Endothelial cell of umbilical vein (primary cell): ENCODE results near the gene TXNRD1. TPM values are rescaled to one million over a fixed set of nuclear protein-coding genes. Genes with fewer than 3 reads are reported as not detected.

Source experiments
- BruUV-seq: library from RNA; stranded (reverse); fragments of 400-500 nt; replicated peaks from 2 replicates; lab custom pipeline; 2021; lab: Mats Ljungman, UMichigan
- CTCF ChIA-PET: fragments of 300-600, 350-600 bp; sonication (Branson Sonifier 250); formaldehyde crosslinking; loops from one replicate; lab custom pipeline; 2021; ENCODE audit warnings: antibody characterized with exemption, inconsistent platforms; lab: Charles Lee
- POLR2A ChIA-PET: fragments of 300-600, 350-600 bp; sonication (Branson Sonifier 250); formaldehyde crosslinking; loops from one replicate; lab custom pipeline; 2021; ENCODE audit warnings: antibody characterized with exemption, inconsistent platforms; lab: Charles Lee
- DNase-seq: peaks from one replicate; pipeline ENCODE4 v3.0.0-alpha.2; 2011; ENCODE audit warnings: low read depth, low spot score
- FAIRE-seq: peaks from 2 replicates; lab custom pipeline; 2011; peaks lifted over from hg19 to GRCh38; lab: Jason Lieb, UNC
- H2AFZ ChIP-seq: 2 replicates; pipeline ENCODE4 v1.6.0; 2012; ENCODE audit warnings: low read depth, low read length, control low read depth, inconsistent platforms
- H3K27ac ChIP-seq: 2 replicates; pipeline ENCODE4 v1.5.1; 2011; ENCODE audit warnings: low read depth, mild to moderate bottlenecking, control low read depth, low read length, moderate library complexity; ENCODE audit not compliant: insufficient read depth
- H3K27me3 ChIP-seq, 2 experiments: 2 replicates each; pipeline versions ENCODE4 v1.6.0 to v1.6.1; 2011; ENCODE audit warnings: low read length in 2 of 2, mixed read lengths in 1 of 2; ENCODE audit not compliant: control insufficient read depth in 2 of 2, insufficient read depth in 2 of 2
- H3K36me3 ChIP-seq, 2 experiments: 2 replicates in 1 of 2; 3 replicates in 1 of 2; pipeline ENCODE4 v1.5.1; 2011; ENCODE audit warnings: low read length in 2 of 2, mild to moderate bottlenecking in 1 of 2, moderate library complexity in 1 of 2; ENCODE audit not compliant: control insufficient read depth in 2 of 2, insufficient read depth in 2 of 2; ENCODE audit errors: extremely low read depth in 1 of 2
- H3K4me1 ChIP-seq: 3 replicates; pipeline ENCODE4 v1.5.1; 2011; ENCODE audit warnings: mild to moderate bottlenecking, low read length; ENCODE audit not compliant: control insufficient read depth, insufficient read depth; ENCODE audit errors: extremely low read depth
- H3K4me2 ChIP-seq: 2 replicates; pipeline ENCODE4 v1.6.1; 2011; ENCODE audit warnings: low read length, control low read depth, mixed read lengths; ENCODE audit not compliant: insufficient read depth
- H3K4me3 ChIP-seq, 3 experiments: fragments of 200-600 bp in 1 of 3; sonication (generic), shearing (Covaris generic) in 1 of 3; replicated peaks in 1 of 3; 2 replicates each; pipeline ENCODE4 v1.5.1; 2011 to 2016; ENCODE audit warnings: control low read depth in 3 of 3, low read length in 3 of 3, mild to moderate bottlenecking in 2 of 3, inconsistent platforms in 1 of 3, low read depth in 1 of 3, moderate library complexity in 1 of 3; ENCODE audit not compliant: insufficient read depth in 1 of 3
- H3K79me2 ChIP-seq: 2 replicates; pipeline ENCODE4 v1.6.0; 2012; ENCODE audit warnings: low read length, inconsistent platforms; ENCODE audit not compliant: control insufficient read depth, insufficient read depth
- H3K9ac ChIP-seq: replicated peaks from 2 replicates; pipeline ENCODE3; 2011; ENCODE audit warnings: low read length, control low read depth; ENCODE audit not compliant: insufficient read depth; ENCODE audit errors: extremely low read depth
- H3K9me1 ChIP-seq: replicated peaks from 3 replicates; pipeline ENCODE4 v1.6.0; 2011; ENCODE audit warnings: mild to moderate bottlenecking, low read length; ENCODE audit not compliant: control insufficient read depth, insufficient read depth; ENCODE audit errors: extremely low read depth
- H3K9me3 ChIP-seq: replicated peaks from 2 replicates; pipeline ENCODE4 v1.5.1; 2012; ENCODE audit warnings: low read length, inconsistent platforms; ENCODE audit not compliant: control insufficient read depth, insufficient read depth
- H4K20me1 ChIP-seq: replicated peaks from 2 replicates; pipeline ENCODE3; 2011; ENCODE audit warnings: mild to moderate bottlenecking, low read length; ENCODE audit not compliant: control insufficient read depth, insufficient read depth; ENCODE audit errors: extremely low read depth
- CTCF ChIP-seq, 2 donors: IDR thresholded peaks; 1 replicate in 1 of 2; 2 replicates in 1 of 2; pipeline ENCODE4 v1.5.1; 2011; ENCODE audit warnings: low read length in 2 of 2, mild to moderate bottlenecking in 2 of 2, moderate library complexity in 2 of 2, control low read depth in 1 of 2, inconsistent platforms in 1 of 2, low read depth in 1 of 2; ENCODE audit not compliant: insufficient read depth in 1 of 2; ENCODE audit errors: extremely low read depth in 1 of 2
- EZH2 ChIP-seq: IDR thresholded peaks from 2 replicates; pipeline ENCODE4 v1.6.1; 2012; ENCODE audit warnings: borderline replicate concordance, low read depth, mild to moderate bottlenecking, moderate library complexity, low read length, inconsistent platforms; ENCODE audit not compliant: severe bottlenecking
- FOS ChIP-seq: IDR thresholded peaks from 2 replicates; pipeline ENCODE4 v1.6.1; 2011; ENCODE audit warnings: mild to moderate bottlenecking, low read length, moderate library complexity, borderline replicate concordance; ENCODE audit not compliant: insufficient read depth
- GATA2 ChIP-seq: IDR thresholded peaks from 2 replicates; pipeline ENCODE4 v1.7.0; 2011; ENCODE audit warnings: low read depth, mild to moderate bottlenecking, moderate library complexity, mixed read lengths, low read length; ENCODE audit not compliant: insufficient read length, insufficient read depth
- JUN ChIP-seq: IDR thresholded peaks from 2 replicates; pipeline ENCODE4 v1.6.1; 2011; ENCODE audit warnings: borderline replicate concordance, low read depth; ENCODE audit not compliant: insufficient read length, insufficient read depth
- MYC ChIP-seq: IDR thresholded peaks from one replicate; pipeline ENCODE4 v1.6.1; 2011; ENCODE audit warnings: mild to moderate bottlenecking, low read depth, low read length
- POLR2A ChIP-seq: IDR thresholded peaks from 2 replicates; pipeline ENCODE4 v1.6.1; 2012; ENCODE audit warnings: low read depth, mild to moderate bottlenecking, control low read depth, low read length
- POLR2AphosphoS5 ChIP-seq: IDR thresholded peaks from 2 replicates; pipeline ENCODE4 v1.6.1; 2012; ENCODE audit warnings: low read depth, mild to moderate bottlenecking, control low read depth, low read length, moderate library complexity; ENCODE audit not compliant: insufficient read depth
- dilution Hi-C: fragments of 300-500 bp; cut with MboI; formaldehyde crosslinking; loops from one replicate; pipeline ENCODE4 v1.15.0; 2019; ENCODE audit warnings: low sequenced_read_pairs; ENCODE audit not compliant: extremely low pct_ligation_motif_present
- intact Hi-C: fragments of 100-400 bp; cut with micrococcal nuclease; formaldehyde crosslinking; loops from one replicate; pipeline ENCODE4 v1.10.0; 2022
- polyA plus RNA-seq, 4 experiments: library from polyadenylated mRNA; depleted of rRNA in 3 of 4; stranded (reverse) in 3 of 4; unstranded in 1 of 4; fragments of >200 nt; gene quantifications; 2 replicates each; pipeline versions ENCODE4 v1.2.1 to v1.2.3, GENCODE V29; 2011 to 2012; ENCODE audit warnings: missing spikeins in 1 of 4
- total RNA-seq: library from RNA; stranded (reverse); gene quantifications from 2 replicates; pipeline ENCODE4 v1.2.3, GENCODE V29; 2021
- TF ChIP-seq, protein P1 (sequence below): IDR thresholded peaks from 2 replicates; pipeline ENCODE4 v1.6.1; 2011; ENCODE audit not compliant: insufficient read depth, insufficient read length

TXNRD1 gene
- total and polyA plus RNA-seq, 2 donors (not counting 3 experiments of a cell fraction or from before 2014, with no cell fraction given): 309 to 566 TPM

- Histone ChIP-seq H3K4me2 (no peak overlapping the region), H3K79me2 (no peaks in the 10 kb centered on the region), H3K9me1 (no peaks in the 10 kb centered on the region), H3K27me3 (no peaks in the 10 kb centered on the region), H3K9ac (no peak overlapping the region), H3K36me3 (no peaks in the 10 kb centered on the region), H2AFZ (no peak overlapping the region), H4K20me1 (no peaks in the 10 kb centered on the region), H3K9me3 (no peaks in the 10 kb centered on the region), H3K4me3 (no peak overlapping the region), H3K4me1 (peaks cover under 1% of the 10 kb centered on the region), H3K27ac (no peak overlapping the region)
- ChIA-PET POLR2A (no interaction called here), CTCF (interaction anchor here (1.6 kb wide), 1 partner anchor 33 kb away, joined by 3 read pairs; the partner anchor contains the start of gene TXNRD1)
- dilution Hi-C loops: no loop called here
- DNase-seq (no peak), FAIRE-seq (no peak)
- no TSS peak for BruUV-seq
- TF ChIP-seq JUN: no peak
- no peak for TF ChIP-seq POLR2A
- intact Hi-C loops: no loop called here
These were observed 32.8 kb upstream of the TXNRD1 start for GRCh38 chr12:104182621-104183378.

GRCh38 chr12:104183443-104183842, 32.1 kb upstream of the TXNRD1 start:
- FAIRE-seq: no peak
- H3K27me3 ChIP-seq: no peaks in the 10 kb centered on the region
- H3K9me1 ChIP-seq: no peaks in the 10 kb centered on the region
- H4K20me1 ChIP-seq: no peaks in the 10 kb centered on the region
- no peak overlapping the region for H3K4me2 ChIP-seq
- ChIA-PET CTCF (interaction anchor here (1.6 kb wide), 1 partner anchor 32 kb away, joined by 3 read pairs; the partner anchor contains the start of gene TXNRD1), POLR2A (no interaction called here)
- intact Hi-C loops (no loop called here), dilution Hi-C loops (no loop called here)
- no peak overlapping the region for H3K9ac ChIP-seq
- no peaks in the 10 kb centered on the region for H3K4me1 ChIP-seq
- no peak for DNase-seq
- H3K9me3 ChIP-seq: no peaks in the 10 kb centered on the region
- TF ChIP-seq, protein P1, sequence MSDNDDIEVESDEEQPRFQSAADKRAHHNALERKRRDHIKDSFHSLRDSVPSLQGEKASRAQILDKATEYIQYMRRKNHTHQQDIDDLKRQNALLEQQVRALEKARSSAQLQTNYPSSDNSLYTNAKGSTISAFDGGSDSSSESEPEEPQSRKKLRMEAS: no peak
- no peak for TF ChIP-seq CTCF (IDR thresholded peaks at IDR 0.05; ENCODE audit: extremely low read depth in 1 of 2, insufficient read depth in 1 of 2, low read depth in 1 of 2, low read length in 2 of 2)
- no peak for TF ChIP-seq FOS
- no peak for TF ChIP-seq MYC
- TF ChIP-seq POLR2A: no peak
- TF ChIP-seq JUN: no peak
- TF ChIP-seq POLR2AphosphoS5: no peak
- no peak for TF ChIP-seq EZH2
- TF ChIP-seq GATA2: no peak
- no peaks in the 10 kb centered on the region for H3K36me3 ChIP-seq
- no peaks in the 10 kb centered on the region for H3K79me2 ChIP-seq
- no peak overlapping the region for H3K4me3 ChIP-seq
- no TSS peak for BruUV-seq
- H2AFZ ChIP-seq: no peak overlapping the region
- no peak overlapping the region for H3K27ac ChIP-seq
